GM08714 (cell line): Measurements from ENCODE around the gene PPL.
"Not testable (repeated sequence)": the region's sequence is repeated elsewhere in the genome, so short reads cannot be mapped to it uniquely, and the experiment has no call there.

Experiments used
- H3K4me3 ChIP-seq: fragments of 200-500 bp; sonication (Bioruptor generic); 2 replicates; pipeline ENCODE4 v1.5.1; 2014; ENCODE audit warnings: mild to moderate bottlenecking, low read length, inconsistent platforms
- ZNF274 ChIP-seq: IDR thresholded peaks from 2 replicates; pipeline ENCODE4 v1.6.1; 2012; ENCODE audit warnings: mild to moderate bottlenecking, low read depth, low read length

The PPL gene

GRCh38 chr16:4934591-4934990, 2.4 kb downstream of the PPL start:
- no peak overlapping the region for H3K4me3 ChIP-seq
- TF ChIP-seq ZNF274, result no peak

- H3K4me3 ChIP-seq, result no peak overlapping the region
- no peak for TF ChIP-seq ZNF274
Observed at GRCh38 chr16:4933871-4934395, 3.0 kb downstream of the PPL start.

GRCh38 chr16:4933433-4933832, 3.5 kb downstream of the PPL start:
- H3K4me3 ChIP-seq, result no peak overlapping the region
- no peak for TF ChIP-seq ZNF274

- TF ChIP-seq ZNF274, result no peak
- no peak overlapping the region for H3K4me3 ChIP-seq
Observed at GRCh38 chr16:4931381-4931780, 5.6 kb downstream of the PPL start.

GRCh38 chr16:4929619-4930018, 7.3 kb downstream of the PPL start:
- not testable (repeated sequence) for H3K4me3 ChIP-seq

GRCh38 chr16:4928227-4928626, 8.7 kb downstream of the PPL start:
- TF ChIP-seq ZNF274, result no peak
- H3K4me3 ChIP-seq, result no peak overlapping the region

- no peak overlapping the region for H3K4me3 ChIP-seq
- no peak for TF ChIP-seq ZNF274
Observed at GRCh38 chr16:4927661-4928060, 9.3 kb downstream of the PPL start.

GRCh38 chr16:4926928-4927327, 10.0 kb downstream of the PPL start:
- no peak overlapping the region for H3K4me3 ChIP-seq
- TF ChIP-seq ZNF274, result no peak

GRCh38 chr16:4925791-4926190, 11.2 kb downstream of the PPL start:
- no peak for TF ChIP-seq ZNF274

GRCh38 chr16:4925293-4925607, 11.7 kb downstream of the PPL start:
- TF ChIP-seq ZNF274, result no peak
- H3K4me3 ChIP-seq, result no peak overlapping the region

More at GRCh38 chr16:4925791-4926190, 11.2 kb downstream of the PPL start:
- H3K4me3 ChIP-seq, result no peak overlapping the region

GRCh38 chr16:4924593-4925292, 12.2 kb downstream of the PPL start:
- H3K4me3 ChIP-seq, result no peak overlapping the region
- TF ChIP-seq ZNF274, result no peak

- TF ChIP-seq ZNF274, result no peak
- no peak overlapping the region for H3K4me3 ChIP-seq
Observed at GRCh38 chr16:4923853-4924252, 13.1 kb downstream of the PPL start.

- TF ChIP-seq ZNF274, result no peak
- no peak overlapping the region for H3K4me3 ChIP-seq
Observed at GRCh38 chr16:4922721-4923342, 14.1 kb downstream of the PPL start.

GRCh38 chr16:4920826-4921225, 16.1 kb downstream of the PPL start:
- TF ChIP-seq ZNF274, result no peak
- H3K4me3 ChIP-seq, result no peak overlapping the region

GRCh38 chr16:4918781-4919251, 18.1 kb downstream of the PPL start:
- TF ChIP-seq ZNF274, result no peak
- no peak overlapping the region for H3K4me3 ChIP-seq
